Stimulated activated CD4-positive, alpha-beta T cell treated with anti-CD3 and anti-CD28 coated beads, Interleukin-2, amount 100 ng/mL, for 24 hours (primary cell): Measurements from ENCODE around the gene ORC2.

Source experiments
- DNase-seq, 2 donors: peaks; one replicate each; pipeline ENCODE4 v3.0.0-alpha.2; 2020

The ORC2 gene

DNA sequence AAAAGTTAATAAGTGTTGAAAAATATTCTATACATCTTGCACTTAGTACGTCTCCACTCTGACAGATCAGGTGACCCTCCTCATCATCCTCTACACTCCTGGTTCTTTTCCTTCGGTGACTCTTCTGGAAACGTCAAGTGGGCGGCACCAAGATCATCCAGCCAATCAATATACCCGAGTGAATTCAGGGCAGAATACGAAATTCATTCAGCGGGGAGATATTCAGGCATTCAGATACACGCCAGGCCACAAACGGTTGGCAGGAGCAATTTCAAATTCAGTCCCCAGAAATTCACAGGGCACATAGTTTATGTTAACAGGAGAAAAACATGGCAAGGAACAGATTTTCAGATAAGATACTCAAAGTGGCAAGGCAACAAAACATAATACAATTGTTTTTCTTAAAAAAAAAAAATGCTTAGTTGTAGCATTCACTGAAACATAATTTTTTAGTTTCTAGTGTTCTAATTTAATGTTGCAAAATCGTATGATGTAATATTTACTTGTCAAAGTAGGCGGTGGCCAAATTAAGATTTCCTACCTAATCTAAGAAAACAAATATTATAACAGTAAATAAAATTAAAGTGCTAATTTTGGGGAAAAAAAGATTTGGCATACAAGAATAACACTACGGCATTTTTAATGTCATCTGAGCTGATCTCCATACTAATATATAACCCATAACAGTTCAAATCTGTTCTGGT, 103.2 kb downstream of the ORC2 start:
- DNase-seq, result peak in 1 of 2 donors; percentile 40
